Kidney glomerular epithelial cell (primary cell): ENCODE measurements around the gene ANAPC10.
"Not testable (repeated sequence)": the region's sequence is repeated elsewhere in the genome, so short reads cannot be mapped to it uniquely, and the experiment has no call there.

Experiments used
- DNase-seq: peaks from one replicate; lab custom pipeline; 2025; lab: John Stamatoyannopoulos, UW

The ANAPC10 gene

DNA sequence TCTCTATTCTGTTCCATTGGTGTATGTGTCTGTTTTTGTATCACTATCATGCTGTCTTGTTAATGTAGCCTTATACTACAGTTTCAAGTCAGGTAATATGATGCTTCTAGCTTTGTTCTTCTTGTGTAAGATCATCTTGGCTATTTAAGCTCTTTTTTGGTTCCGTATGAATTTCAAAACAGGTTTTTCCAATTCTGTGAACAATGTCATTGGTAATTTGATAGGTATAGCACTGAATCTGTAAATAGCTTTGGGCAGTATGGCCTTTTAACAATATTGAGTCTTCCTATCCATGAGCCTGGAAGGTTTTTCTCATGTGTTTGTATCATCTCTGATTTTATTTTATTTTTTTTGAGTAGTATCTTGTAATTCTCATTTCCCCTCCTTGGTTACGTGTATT, 94.3 kb downstream of the ANAPC10 start:
- DNase-seq, result no peak

DNA sequence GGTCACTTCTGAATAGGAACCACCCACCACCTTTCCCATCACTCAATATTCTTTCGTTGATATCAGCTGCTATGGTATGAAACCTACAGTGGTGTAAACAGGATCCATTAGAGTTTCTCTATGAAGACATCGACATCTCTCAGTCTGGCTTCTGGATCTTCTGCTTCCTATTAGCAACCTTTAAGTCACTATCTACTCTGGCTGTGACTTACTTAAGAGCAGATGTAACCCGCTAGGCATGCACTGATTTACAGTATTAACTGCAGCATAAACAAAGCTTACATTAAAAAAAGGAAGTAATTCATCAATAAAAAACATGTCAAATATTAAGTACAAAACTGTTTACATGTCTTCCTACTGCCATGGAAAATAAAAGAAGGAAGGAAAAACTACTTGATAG, 96.4 kb downstream of the ANAPC10 start:
- DNase-seq, result no peak

DNA sequence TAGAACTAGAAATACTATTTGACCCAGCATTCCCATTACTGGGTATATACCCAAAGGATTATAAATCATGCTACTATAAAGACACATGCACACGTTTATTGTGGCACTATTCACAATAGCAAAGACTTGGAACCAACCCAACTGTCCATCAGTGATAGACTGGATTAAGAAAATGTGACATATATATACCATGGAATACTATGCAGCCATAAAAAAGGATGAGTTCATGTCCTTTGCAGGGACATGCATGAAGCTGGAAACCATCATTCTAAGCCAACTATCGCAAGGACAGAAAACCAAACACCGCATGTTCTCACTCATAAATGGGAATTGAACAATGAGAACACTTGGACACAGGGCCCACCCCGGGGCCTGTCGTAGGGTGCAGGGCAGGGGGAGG, 97.3 kb downstream of the ANAPC10 start:
- not testable (repeated sequence) for DNase-seq

DNA sequence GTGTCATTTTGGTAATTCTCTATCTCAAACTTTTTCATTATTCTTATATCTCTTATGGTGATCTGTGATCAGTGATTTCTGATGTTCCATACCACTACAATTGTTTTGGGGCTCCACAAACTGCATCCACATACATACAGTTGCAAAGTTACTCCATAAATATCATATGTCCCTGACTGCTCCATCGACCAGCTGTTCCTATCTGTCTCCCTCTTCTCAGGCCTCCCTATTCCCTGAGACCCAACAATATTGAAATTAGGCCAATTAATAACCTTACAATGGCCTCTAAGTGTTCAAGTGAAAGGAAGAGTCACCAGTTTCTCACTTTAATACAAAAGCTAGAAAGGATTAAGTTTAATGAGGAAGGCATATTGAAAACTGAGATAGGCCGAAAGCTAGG, 108.7 kb downstream of the ANAPC10 start:
- no peak for DNase-seq

DNA sequence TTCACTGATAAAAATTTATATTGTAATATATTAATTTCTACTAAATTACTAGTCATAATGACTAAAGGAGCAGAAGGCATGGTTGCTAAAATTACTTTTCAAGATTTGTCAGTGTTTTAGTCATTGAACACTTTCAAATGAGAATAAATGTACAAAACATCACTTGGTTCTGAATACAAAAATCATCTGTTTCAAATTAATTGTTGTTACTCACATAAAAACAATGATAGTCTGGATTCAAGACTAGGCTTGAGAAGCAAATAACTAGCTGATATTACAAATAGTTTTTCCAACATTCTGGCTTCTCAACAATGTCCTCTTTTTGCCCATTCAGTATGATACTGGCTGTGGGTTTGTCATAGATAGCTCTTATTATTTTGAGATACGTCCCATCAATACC, 112.5 kb downstream of the ANAPC10 start:
- no peak for DNase-seq

DNA sequence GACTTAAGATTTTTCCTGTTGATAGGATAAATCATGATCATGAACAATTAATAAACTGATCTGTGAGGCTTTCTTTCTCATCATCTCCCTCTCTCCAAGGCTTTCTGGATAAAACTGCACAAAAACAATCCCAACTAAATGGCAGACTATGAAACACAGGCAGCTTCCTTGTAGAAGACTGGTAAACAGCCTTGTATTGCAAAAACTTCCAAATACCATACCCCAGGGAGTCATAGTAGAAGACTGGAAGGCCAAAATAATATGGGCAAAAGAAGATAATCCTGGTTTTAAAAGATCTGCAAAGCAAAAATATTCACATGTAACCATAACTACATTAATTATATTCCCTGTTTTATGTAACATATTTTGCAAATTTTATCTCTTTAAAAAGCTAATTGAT, 113.0 kb downstream of the ANAPC10 start:
- DNase-seq, result no peak

DNA sequence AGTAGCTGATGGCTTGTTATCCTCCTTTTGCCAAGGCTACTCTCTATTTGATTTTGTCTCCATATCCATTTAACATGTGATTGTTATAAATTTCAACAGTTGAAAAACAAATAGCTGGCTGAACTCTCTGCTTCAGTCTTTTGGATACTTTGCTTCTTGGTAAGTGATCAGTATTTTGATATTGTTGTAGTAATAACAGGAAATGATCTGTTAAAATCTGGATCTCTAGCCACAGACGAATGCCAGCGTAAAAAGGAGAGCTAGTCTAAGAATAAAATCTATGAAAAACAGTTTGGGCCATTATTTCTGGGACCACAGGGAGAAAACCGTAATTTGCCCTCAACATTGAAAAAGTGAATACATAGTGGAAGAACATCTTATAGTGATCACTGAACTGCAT, 113.8 kb downstream of the ANAPC10 start:
- DNase-seq, result no peak

DNA sequence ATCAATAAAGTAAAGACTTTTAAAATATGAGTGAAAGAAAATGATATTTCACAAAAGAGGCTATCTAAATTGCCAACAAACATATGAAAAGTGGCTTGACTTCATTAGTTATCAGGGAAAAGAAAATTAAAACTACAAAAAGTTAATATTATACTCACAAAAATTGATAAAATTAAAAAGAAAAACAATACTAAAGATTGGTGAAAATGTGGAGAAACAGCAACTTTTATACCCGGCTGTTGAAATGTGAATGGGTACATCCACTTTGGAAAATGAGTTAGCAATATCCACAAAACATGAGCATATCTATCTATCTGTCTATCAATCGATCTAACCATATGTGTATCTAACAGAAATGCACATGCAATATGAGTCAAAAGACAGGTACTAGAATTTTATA, 122.3 kb downstream of the ANAPC10 start:
- DNase-seq, result no peak

DNA sequence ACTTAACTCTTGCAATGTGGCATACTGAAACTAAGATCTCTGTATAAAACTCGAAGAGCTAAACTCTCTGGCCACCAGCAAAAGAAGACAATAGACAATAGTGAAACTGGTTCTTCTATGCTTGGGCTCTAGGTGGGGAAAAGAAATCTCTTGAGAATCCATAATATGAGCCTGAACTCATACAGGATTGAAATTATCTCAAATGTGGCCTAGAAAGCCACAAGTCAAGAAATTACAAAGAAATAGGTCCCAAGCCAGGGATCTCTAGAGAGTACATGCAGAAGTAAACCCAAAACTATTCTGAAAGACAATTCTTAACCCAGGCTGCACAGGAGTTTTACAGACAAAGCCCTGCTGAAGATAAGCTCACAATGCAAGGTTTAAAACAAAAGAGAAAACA, 127.4 kb downstream of the ANAPC10 start:
- DNase-seq, result no peak

DNA sequence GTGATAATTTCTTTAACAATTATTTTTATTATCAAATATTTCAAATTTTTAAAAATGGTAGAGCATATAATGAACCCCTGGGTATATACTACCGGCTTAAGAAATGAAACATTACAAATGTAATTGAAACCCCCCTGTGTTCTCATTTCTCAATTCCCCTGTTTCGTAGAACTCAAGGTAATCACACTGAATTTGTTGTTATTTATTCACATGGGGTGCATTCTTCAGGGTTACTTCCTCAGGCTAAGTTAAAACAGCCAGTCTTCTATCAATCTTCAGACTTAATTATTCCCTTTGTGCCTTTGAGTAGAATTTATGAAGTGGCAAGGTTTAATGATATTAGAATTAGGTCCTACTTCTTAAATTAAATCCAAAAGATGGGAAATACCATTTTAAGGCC, 128.2 kb downstream of the ANAPC10 start:
- DNase-seq, result no peak

DNA sequence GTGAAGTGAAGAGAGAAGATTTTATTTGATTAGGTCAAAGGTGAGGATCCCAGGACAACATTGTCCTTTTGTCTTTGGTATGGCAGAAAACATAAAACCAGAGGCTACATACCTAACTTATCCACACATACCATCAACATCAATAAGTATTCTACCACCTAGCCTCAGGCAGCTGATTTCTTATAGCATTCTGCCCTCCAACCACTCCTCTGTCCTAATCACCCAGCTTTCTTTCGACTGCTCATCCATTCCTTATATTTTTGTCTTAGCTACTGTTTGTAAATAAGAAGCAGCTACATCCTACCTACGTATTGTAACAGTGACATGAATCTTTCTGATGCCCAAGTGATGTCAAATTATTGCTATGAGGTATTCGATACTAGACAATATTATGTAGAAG, 129.4 kb downstream of the ANAPC10 start:
- DNase-seq, result no peak

DNA sequence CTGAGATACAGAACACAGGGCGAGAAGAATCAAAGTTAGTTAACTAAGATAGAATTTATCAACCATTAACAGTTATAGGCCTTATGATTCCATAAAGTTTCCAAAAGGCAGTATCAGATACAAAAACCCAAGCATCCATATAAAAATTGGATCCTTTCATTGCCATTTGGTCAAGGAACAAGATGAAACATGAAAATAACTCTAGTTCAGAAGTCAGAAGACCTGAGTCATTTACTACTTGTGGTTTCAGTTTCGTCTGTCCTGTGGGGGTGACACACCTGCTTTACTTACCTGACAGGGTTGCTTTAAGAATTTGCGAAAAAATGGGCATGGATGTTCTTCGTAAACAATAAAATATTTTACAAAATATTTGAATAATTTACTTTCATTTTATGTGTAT, 130.8 kb downstream of the ANAPC10 start:
- DNase-seq, result no peak

DNA sequence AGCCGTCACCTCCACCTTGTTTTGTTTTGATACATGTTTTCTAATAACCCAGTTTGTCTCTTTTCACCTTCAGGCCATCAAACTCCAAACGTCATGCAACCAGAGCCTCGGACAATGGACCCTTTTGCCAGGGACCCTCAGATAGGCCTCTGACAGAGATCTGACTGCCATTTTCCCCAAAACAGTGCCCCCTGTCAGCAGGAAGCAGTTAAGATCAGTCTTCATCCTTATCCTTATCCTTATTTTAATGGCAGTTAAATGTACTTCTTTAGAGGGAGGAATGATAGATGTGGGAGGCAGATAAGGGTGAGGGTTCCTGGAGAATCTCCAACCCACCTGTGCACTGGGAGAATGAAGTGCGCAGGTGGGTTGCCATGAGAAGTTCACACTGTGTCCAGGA, 135.7 kb downstream of the ANAPC10 start:
- no peak for DNase-seq

DNA sequence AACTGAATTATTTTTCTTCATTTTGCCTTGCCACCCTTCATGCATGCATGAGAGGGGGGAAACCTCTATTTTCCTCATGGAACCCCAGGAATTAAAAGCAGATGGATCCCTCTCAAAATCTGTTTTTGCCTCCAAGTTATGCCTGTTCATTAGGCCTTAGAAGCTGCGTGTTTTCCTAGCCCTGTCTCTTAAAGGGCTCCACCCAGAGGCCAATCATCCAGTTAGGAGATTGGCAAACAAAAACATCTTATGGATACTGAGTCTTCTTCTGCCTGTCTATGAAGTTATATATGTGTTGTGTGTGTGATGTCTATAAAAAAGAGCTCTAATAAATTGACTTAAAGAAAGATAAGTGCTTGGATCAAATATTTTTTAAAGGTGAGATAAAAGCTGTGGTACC, 142.9 kb downstream of the ANAPC10 start:
- DNase-seq, result no peak

DNA sequence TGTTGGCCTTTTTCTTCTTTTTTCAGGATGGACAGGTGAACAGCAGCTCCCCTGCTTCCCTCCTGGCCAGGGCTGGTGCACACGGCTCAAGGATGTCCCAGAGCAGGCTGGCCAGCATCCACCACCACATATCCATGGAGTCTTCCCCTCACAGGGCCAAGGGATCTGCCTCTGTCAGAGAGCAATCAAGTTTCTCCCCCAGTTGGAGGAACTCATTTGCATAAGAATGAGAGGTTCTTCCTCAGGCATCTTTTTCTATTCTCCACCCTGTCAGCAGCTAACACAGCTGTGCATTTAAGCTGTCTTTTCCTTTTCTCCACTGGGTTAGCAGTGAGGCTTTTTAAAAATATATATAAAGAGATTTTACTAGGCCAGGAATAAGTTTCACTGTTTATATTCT, 143.8 kb downstream of the ANAPC10 start:
- no peak for DNase-seq

DNA sequence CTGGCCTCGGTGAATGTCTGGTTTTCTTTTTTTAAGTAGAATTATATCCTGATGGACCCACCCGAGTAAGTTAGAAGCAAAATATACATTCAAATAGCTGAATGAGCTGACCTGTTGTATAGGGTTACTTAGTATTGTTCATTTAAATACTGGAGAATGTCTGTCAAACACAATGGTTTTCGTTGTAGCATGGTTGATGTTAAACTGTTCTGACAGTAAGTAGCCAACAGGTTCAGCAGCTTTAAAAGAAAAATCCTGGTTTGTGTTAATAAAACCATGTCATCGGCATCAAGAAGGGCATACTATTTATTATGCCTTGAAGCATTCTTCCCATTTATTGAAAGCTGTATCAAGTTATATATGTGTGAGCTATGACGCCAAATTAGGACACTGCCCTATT, 149.6 kb downstream of the ANAPC10 start:
- DNase-seq, result no peak

DNA sequence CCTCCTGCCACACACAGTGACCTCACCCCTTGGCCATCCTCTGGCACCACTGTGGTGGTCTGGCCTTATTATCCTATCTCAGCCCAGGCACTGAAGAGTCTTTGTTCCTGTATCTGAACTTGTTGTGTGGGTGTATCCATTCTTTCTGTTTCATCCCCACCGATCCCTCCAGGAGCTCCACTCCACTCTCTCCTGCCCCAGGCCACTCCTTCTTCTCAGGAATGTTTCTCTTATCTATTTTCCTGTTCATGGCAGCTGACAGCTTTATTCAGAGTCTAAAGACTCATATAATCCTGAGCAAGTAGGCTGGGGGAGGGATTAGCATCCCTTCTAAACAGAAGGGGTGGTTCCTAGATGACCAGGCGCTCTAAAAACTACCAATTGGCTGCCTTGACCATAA, 150.0 kb downstream of the ANAPC10 start:
- no peak for DNase-seq
